GM23338 (cell line): Measurements from ENCODE around the gene TNFAIP8L3. TPM values are rescaled to one million over a fixed set of nuclear protein-coding genes. Genes with fewer than 3 reads are reported as not detected.

ENCODE experiments used
- ATAC-seq: fragments of 200-7000 bp; cut with Tn5 transposase; 3 replicates; pipeline ENCODE4 v1.9.1; 2020
- DNase-seq: peaks from one replicate; pipeline ENCODE4 v3.0.0-alpha.2; 2015; ENCODE audit warnings: low spot score
- H2AFZ ChIP-seq: fragments of 200-600 bp; sonication (generic); 2 replicates; pipeline ENCODE4 v1.8.0; 2016; ENCODE audit warnings: antibody characterized with exemption, mild to moderate bottlenecking, moderate library complexity
- H3F3A ChIP-seq: fragments of 200-600 bp; sonication (generic); replicated peaks from 2 replicates; pipeline ENCODE4 v1.8.0; 2017; ENCODE audit warnings: antibody characterized with exemption, mixed run types, low read depth
- H3K27ac ChIP-seq: fragments of 200-600 bp; sonication (generic); 2 replicates; pipeline ENCODE4 v1.6.1; 2016; ENCODE audit warnings: low read depth
- H3K27me3 ChIP-seq: fragments of 200-600 bp; sonication (generic); 2 replicates; pipeline ENCODE4 v1.8.0; 2016; ENCODE audit warnings: mild to moderate bottlenecking, mixed run types, moderate library complexity; ENCODE audit not compliant: insufficient read depth
- H3K36me3 ChIP-seq: fragments of 200-600 bp; sonication (generic); 2 replicates; pipeline ENCODE4 v1.8.0; 2016; ENCODE audit warnings: mild to moderate bottlenecking; ENCODE audit not compliant: insufficient read depth
- H3K4me1 ChIP-seq: fragments of 200-600 bp; sonication (generic); 2 replicates; pipeline ENCODE4 v1.8.0; 2016; ENCODE audit warnings: mild to moderate bottlenecking, moderate library complexity; ENCODE audit not compliant: insufficient read depth
- H3K4me2 ChIP-seq: fragments of 200-600 bp; sonication (generic); 2 replicates; pipeline ENCODE4 v1.7.1; 2017; ENCODE audit warnings: mixed run types
- H3K4me3 ChIP-seq: fragments of 200-600 bp; sonication (generic); 2 replicates; pipeline ENCODE4 v1.6.1; 2016; ENCODE audit warnings: mixed run types
- H3K79me2 ChIP-seq: fragments of 200-600 bp; sonication (generic); replicated peaks from 2 replicates; pipeline ENCODE4 v1.8.0; 2017; ENCODE audit warnings: mild to moderate bottlenecking; ENCODE audit not compliant: insufficient read depth
- H3K9me2 ChIP-seq: fragments of 200-600 bp; sonication (generic); 2 replicates; pipeline ENCODE4 v1.8.0; 2017; ENCODE audit not compliant: insufficient read depth
- H4K20me1 ChIP-seq: fragments of 200-600 bp; sonication (generic); replicated peaks from 2 replicates; pipeline ENCODE4 v1.8.0; 2017; ENCODE audit warnings: mild to moderate bottlenecking; ENCODE audit not compliant: insufficient read depth
- H3K27ac Mint-ChIP-seq: 2 replicates; pipeline ENCODE4 v1.8.0; 2020; ENCODE audit warnings: inconsistent platforms, mild to moderate bottlenecking, moderate library complexity, mixed read lengths
- H3K27me3 Mint-ChIP-seq: 3 replicates; pipeline ENCODE4 v1.8.0; 2022; ENCODE audit warnings: low read depth, mild to moderate bottlenecking, moderate library complexity, mixed read lengths, inconsistent platforms; ENCODE audit not compliant: insufficient read depth, poor library complexity
- H3K36me3 Mint-ChIP-seq: 3 replicates; pipeline ENCODE4 v1.8.0; 2021; ENCODE audit warnings: low read depth, mild to moderate bottlenecking, inconsistent platforms, moderate library complexity, mixed read lengths
- H3K4me1 Mint-ChIP-seq: 3 replicates; pipeline ENCODE4 v1.8.0; 2020; ENCODE audit warnings: mild to moderate bottlenecking, inconsistent platforms, mixed read lengths
- H3K4me3 Mint-ChIP-seq: 3 replicates; pipeline ENCODE4 v1.8.0; 2021; ENCODE audit warnings: moderate library complexity, mild to moderate bottlenecking, inconsistent platforms, mixed read lengths
- H3K9me3 Mint-ChIP-seq: 3 replicates; pipeline ENCODE4 v1.8.0; 2020; ENCODE audit warnings: moderate library complexity, mild to moderate bottlenecking, inconsistent platforms, mixed read lengths
- CREB1 ChIP-seq: fragments of 250-450 bp; sonication (Bioruptor Pico); IDR thresholded peaks from 2 replicates; pipeline ENCODE4 v1.5.0; 2020; ENCODE audit warnings: low read depth, mild to moderate bottlenecking, moderate library complexity
- EZH2 ChIP-seq: fragments of 200-600 bp; sonication (generic); IDR thresholded peaks from one replicate; pipeline ENCODE4 v1.8.0; 2017; ENCODE audit warnings: antibody characterized with exemption, mild to moderate bottlenecking, low read depth; ENCODE audit not compliant: unreplicated experiment
- EZH2phosphoT487 ChIP-seq: fragments of 200-600 bp; sonication (generic); IDR thresholded peaks from one replicate; pipeline ENCODE4 v1.8.1; 2018; ENCODE audit warnings: antibody characterized with exemption; ENCODE audit not compliant: unreplicated experiment
- JUNB ChIP-seq: IDR thresholded peaks from one replicate; pipeline ENCODE4 v1.6.1; 2016; ENCODE audit warnings: antibody characterized with exemption; ENCODE audit not compliant: unreplicated experiment
- NANOG ChIP-seq: IDR thresholded peaks from 2 replicates; pipeline ENCODE4 v1.6.1; 2016; ENCODE audit warnings: antibody characterized with exemption, borderline replicate concordance
- POLR2AphosphoS5 ChIP-seq: IDR thresholded peaks from 2 replicates; pipeline ENCODE4 v1.6.1; 2016; ENCODE audit warnings: antibody characterized with exemption, low read depth
- STAT1 ChIP-seq: IDR thresholded peaks from one replicate; pipeline ENCODE4 v1.6.1; 2016; ENCODE audit warnings: antibody characterized with exemption; ENCODE audit not compliant: unreplicated experiment
- ZNF114 ChIP-seq: fragments of 250-450 bp; sonication (Bioruptor Pico); IDR thresholded peaks from 2 replicates; pipeline ENCODE4 v1.5.0; 2020; ENCODE audit warnings: mild to moderate bottlenecking, moderate library complexity
- ZNF331 ChIP-seq: fragments of 250-450 bp; sonication (Bioruptor Pico); IDR thresholded peaks from 2 replicates; pipeline ENCODE4 v1.5.0; 2020; ENCODE audit warnings: low read depth, mild to moderate bottlenecking, moderate library complexity
- polyA plus RNA-seq: library from polyadenylated mRNA; unstranded; fragments of >200 nt; fragmentation: Nextera tagmentation; extraction: Ambion mirVana; gene quantifications from 2 replicates; pipeline ENCODE4 v1.2.1, GENCODE V29; 2016
- total RNA-seq: library from RNA; depleted of rRNA; stranded (reverse); fragments of >200 nt; shearing (Covaris generic); gene quantifications from 2 replicates; pipeline ENCODE4 v1.2.3, GENCODE V29; 2014
- TF ChIP-seq, protein P1 (sequence below): fragments of 250-450 bp; sonication (Bioruptor Pico); IDR thresholded peaks from 2 replicates; pipeline ENCODE4 v1.5.0; 2020; ENCODE audit warnings: mild to moderate bottlenecking, moderate library complexity
- TF ChIP-seq, protein P2 (sequence below): IDR thresholded peaks from one replicate; pipeline ENCODE4 v1.6.1; 2018; ENCODE audit warnings: antibody characterized with exemption; ENCODE audit not compliant: unreplicated experiment
- TF ChIP-seq, protein P3 (sequence below), 2 experiments: fragments of 200-600 bp in 1 of 2; sonication (generic) in 1 of 2; conservative IDR thresholded peaks; 2 replicates each; pipeline versions ENCODE4 v1.5.1 to v1.6.1; 2016 to 2017; ENCODE audit warnings: antibody characterized with exemption in 2 of 2, low read depth in 2 of 2, mild to moderate bottlenecking in 2 of 2, moderate library complexity in 1 of 2
- TF ChIP-seq, protein P4 (sequence below): IDR thresholded peaks from 2 replicates; pipeline ENCODE4 v1.6.1; 2016; ENCODE audit warnings: antibody characterized with exemption

TNFAIP8L3 gene
- total and polyA plus RNA-seq, 2 experiments from 2014 or later: 0.23 to 0.31 TPM

DNA sequence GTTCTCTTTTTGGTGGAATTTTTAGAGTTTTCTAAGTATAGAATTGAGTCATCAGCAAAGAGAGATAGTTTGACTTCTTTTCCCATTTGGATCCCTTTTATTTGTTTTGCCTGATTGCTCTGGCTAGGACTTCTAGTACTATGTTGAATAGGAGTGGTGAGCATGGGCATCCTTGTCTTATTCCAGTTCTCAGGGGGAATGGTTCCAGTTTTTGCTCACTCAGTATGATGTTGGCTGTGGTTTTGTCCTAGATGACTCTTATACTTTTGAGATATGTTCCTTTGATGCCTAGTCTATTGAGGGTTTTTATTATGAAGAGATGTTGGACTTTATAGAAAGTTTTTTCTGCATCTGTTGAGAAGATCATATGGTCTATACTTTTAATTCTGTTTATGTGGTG lies 72.5 kb downstream of the TNFAIP8L3 start:
- Histone ChIP-seq H3K27me3 (no peaks in the 10 kb centered on the region), H3K4me3 (no peak overlapping the region), H3K36me3 (no peaks in the 10 kb centered on the region), H2AFZ (no peak overlapping the region), H4K20me1 (no peaks in the 10 kb centered on the region), H3K9me2 (no peaks in the 10 kb centered on the region), H3K4me2 (no peak overlapping the region), H3K27ac (no peak overlapping the region), H3K79me2 (no peaks in the 10 kb centered on the region), H3F3A (no peaks in the 10 kb centered on the region), H3K4me1 (no peaks in the 10 kb centered on the region)
- ATAC-seq (no peak), DNase-seq (no peak)
- TF ChIP-seq ZNF114 (CRISPR knock-in tag) (no peak), JUNB (no peak), NANOG (no peak), ZNF331 (CRISPR knock-in tag) (no peak), POLR2AphosphoS5 (no peak), EZH2phosphoT487 (no peak), STAT1 (no peak), CREB1 (CRISPR knock-in tag) (no peak), EZH2 (no peak)
- TF ChIP-seq, protein P1, sequence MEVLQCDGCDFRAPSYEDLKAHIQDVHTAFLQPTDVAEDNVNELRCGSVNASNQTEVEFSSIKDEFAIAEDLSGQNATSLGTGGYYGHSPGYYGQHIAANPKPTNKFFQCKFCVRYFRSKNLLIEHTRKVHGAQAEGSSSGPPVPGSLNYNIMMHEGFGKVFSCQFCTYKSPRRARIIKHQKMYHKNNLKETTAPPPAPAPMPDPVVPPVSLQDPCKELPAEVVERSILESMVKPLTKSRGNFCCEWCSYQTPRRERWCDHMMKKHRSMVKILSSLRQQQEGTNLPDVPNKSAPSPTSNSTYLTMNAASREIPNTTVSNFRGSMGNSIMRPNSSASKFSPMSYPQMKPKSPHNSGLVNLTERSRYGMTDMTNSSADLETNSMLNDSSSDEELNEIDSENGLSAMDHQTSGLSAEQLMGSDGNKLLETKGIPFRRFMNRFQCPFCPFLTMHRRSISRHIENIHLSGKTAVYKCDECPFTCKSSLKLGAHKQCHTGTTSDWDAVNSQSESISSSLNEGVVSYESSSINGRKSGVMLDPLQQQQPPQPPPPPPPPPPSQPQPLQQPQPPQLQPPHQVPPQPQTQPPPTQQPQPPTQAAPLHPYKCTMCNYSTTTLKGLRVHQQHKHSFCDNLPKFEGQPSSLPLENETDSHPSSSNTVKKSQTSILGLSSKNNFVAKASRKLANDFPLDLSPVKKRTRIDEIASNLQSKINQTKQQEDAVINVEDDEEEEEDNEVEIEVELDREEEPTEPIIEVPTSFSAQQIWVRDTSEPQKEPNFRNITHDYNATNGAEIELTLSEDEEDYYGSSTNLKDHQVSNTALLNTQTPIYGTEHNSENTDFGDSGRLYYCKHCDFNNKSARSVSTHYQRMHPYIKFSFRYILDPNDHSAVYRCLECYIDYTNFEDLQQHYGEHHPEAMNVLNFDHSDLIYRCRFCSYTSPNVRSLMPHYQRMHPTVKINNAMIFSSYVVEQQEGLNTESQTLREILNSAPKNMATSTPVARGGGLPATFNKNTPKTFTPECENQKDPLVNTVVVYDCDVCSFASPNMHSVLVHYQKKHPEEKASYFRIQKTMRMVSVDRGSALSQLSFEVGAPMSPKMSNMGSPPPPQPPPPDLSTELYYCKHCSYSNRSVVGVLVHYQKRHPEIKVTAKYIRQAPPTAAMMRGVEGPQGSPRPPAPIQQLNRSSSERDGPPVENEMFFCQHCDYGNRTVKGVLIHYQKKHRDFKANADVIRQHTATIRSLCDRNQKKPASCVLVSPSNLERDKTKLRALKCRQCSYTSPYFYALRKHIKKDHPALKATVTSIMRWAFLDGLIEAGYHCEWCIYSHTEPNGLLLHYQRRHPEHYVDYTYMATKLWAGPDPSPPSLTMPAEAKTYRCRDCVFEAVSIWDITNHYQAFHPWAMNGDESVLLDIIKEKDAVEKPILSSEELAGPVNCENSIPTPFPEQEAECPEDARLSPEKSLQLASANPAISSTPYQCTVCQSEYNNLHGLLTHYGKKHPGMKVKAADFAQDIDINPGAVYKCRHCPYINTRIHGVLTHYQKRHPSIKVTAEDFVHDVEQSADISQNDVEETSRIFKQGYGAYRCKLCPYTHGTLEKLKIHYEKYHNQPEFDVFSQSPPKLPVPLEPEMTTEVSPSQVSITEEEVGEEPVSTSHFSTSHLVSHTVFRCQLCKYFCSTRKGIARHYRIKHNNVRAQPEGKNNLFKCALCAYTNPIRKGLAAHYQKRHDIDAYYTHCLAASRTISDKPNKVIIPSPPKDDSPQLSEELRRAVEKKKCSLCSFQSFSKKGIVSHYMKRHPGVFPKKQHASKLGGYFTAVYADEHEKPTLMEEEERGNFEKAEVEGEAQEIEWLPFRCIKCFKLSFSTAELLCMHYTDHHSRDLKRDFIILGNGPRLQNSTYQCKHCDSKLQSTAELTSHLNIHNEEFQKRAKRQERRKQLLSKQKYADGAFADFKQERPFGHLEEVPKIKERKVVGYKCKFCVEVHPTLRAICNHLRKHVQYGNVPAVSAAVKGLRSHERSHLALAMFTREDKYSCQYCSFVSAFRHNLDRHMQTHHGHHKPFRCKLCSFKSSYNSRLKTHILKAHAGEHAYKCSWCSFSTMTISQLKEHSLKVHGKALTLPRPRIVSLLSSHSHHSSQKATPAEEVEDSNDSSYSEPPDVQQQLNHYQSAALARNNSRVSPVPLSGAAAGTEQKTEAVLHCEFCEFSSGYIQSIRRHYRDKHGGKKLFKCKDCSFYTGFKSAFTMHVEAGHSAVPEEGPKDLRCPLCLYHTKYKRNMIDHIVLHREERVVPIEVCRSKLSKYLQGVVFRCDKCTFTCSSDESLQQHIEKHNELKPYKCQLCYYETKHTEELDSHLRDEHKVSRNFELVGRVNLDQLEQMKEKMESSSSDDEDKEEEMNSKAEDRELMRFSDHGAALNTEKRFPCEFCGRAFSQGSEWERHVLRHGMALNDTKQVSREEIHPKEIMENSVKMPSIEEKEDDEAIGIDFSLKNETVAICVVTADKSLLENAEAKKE (CRISPR knock-in tag): no peak
- TF ChIP-seq, protein P2, sequence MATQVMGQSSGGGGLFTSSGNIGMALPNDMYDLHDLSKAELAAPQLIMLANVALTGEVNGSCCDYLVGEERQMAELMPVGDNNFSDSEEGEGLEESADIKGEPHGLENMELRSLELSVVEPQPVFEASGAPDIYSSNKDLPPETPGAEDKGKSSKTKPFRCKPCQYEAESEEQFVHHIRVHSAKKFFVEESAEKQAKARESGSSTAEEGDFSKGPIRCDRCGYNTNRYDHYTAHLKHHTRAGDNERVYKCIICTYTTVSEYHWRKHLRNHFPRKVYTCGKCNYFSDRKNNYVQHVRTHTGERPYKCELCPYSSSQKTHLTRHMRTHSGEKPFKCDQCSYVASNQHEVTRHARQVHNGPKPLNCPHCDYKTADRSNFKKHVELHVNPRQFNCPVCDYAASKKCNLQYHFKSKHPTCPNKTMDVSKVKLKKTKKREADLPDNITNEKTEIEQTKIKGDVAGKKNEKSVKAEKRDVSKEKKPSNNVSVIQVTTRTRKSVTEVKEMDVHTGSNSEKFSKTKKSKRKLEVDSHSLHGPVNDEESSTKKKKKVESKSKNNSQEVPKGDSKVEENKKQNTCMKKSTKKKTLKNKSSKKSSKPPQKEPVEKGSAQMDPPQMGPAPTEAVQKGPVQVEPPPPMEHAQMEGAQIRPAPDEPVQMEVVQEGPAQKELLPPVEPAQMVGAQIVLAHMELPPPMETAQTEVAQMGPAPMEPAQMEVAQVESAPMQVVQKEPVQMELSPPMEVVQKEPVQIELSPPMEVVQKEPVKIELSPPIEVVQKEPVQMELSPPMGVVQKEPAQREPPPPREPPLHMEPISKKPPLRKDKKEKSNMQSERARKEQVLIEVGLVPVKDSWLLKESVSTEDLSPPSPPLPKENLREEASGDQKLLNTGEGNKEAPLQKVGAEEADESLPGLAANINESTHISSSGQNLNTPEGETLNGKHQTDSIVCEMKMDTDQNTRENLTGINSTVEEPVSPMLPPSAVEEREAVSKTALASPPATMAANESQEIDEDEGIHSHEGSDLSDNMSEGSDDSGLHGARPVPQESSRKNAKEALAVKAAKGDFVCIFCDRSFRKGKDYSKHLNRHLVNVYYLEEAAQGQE: no peak
- TF ChIP-seq, protein P3, sequence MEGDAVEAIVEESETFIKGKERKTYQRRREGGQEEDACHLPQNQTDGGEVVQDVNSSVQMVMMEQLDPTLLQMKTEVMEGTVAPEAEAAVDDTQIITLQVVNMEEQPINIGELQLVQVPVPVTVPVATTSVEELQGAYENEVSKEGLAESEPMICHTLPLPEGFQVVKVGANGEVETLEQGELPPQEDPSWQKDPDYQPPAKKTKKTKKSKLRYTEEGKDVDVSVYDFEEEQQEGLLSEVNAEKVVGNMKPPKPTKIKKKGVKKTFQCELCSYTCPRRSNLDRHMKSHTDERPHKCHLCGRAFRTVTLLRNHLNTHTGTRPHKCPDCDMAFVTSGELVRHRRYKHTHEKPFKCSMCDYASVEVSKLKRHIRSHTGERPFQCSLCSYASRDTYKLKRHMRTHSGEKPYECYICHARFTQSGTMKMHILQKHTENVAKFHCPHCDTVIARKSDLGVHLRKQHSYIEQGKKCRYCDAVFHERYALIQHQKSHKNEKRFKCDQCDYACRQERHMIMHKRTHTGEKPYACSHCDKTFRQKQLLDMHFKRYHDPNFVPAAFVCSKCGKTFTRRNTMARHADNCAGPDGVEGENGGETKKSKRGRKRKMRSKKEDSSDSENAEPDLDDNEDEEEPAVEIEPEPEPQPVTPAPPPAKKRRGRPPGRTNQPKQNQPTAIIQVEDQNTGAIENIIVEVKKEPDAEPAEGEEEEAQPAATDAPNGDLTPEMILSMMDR (conservative IDR thresholded peaks at IDR 0.05; ENCODE audit: low read depth in 2 of 2): no peak
- TF ChIP-seq, protein P4, sequence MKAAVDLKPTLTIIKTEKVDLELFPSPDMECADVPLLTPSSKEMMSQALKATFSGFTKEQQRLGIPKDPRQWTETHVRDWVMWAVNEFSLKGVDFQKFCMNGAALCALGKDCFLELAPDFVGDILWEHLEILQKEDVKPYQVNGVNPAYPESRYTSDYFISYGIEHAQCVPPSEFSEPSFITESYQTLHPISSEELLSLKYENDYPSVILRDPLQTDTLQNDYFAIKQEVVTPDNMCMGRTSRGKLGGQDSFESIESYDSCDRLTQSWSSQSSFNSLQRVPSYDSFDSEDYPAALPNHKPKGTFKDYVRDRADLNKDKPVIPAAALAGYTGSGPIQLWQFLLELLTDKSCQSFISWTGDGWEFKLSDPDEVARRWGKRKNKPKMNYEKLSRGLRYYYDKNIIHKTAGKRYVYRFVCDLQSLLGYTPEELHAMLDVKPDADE: no peak
- H3K9me3 Mint-ChIP-seq: peaks cover 10% of the 10 kb centered on the region; the same call in 1 of the 3 replicates
- no peak overlapping the region for H3K27ac Mint-ChIP-seq
- peaks cover 2% of the 10 kb centered on the region for H3K27me3 Mint-ChIP-seq
- H3K4me1 Mint-ChIP-seq: no peaks in the 10 kb centered on the region
- peaks cover 4% of the 10 kb centered on the region; the same call in 1 of the 3 replicates for H3K36me3 Mint-ChIP-seq
- no peak overlapping the region for H3K4me3 Mint-ChIP-seq
